IPS-18a (cell line): ENCODE results near the gene LAMA4.
A peak's percentile ranks its signal among the peaks of the same experiment; 100 is the strongest.

Experiments
- H3K27ac ChIP-seq: one replicate; pipeline ENCODE4 v1.5.1; 2013; ENCODE audit warnings: low read length
- H3K27me3 ChIP-seq: one replicate; pipeline ENCODE4 v1.6.1; 2013; ENCODE audit warnings: mild to moderate bottlenecking, low read length; ENCODE audit not compliant: control insufficient read depth, insufficient read depth
- H3K36me3 ChIP-seq: one replicate; pipeline ENCODE4 v1.6.1; 2013; ENCODE audit warnings: low read depth, low read length; ENCODE audit not compliant: control insufficient read depth
- H3K4me1 ChIP-seq: one replicate; pipeline ENCODE4 v1.6.1; 2013; ENCODE audit warnings: low read depth, low read length; ENCODE audit not compliant: control insufficient read depth
- H3K4me3 ChIP-seq: one replicate; pipeline ENCODE4 v1.5.1; 2013; ENCODE audit warnings: low read length
- H3K9ac ChIP-seq: one replicate; pipeline ENCODE4 v1.6.1; 2013; ENCODE audit warnings: mild to moderate bottlenecking, low read length, moderate library complexity
- H3K9me3 ChIP-seq: one replicate; pipeline ENCODE4 v1.6.1; 2013; ENCODE audit warnings: low read depth, low read length; ENCODE audit not compliant: control insufficient read depth

LAMA4 gene, protein sequence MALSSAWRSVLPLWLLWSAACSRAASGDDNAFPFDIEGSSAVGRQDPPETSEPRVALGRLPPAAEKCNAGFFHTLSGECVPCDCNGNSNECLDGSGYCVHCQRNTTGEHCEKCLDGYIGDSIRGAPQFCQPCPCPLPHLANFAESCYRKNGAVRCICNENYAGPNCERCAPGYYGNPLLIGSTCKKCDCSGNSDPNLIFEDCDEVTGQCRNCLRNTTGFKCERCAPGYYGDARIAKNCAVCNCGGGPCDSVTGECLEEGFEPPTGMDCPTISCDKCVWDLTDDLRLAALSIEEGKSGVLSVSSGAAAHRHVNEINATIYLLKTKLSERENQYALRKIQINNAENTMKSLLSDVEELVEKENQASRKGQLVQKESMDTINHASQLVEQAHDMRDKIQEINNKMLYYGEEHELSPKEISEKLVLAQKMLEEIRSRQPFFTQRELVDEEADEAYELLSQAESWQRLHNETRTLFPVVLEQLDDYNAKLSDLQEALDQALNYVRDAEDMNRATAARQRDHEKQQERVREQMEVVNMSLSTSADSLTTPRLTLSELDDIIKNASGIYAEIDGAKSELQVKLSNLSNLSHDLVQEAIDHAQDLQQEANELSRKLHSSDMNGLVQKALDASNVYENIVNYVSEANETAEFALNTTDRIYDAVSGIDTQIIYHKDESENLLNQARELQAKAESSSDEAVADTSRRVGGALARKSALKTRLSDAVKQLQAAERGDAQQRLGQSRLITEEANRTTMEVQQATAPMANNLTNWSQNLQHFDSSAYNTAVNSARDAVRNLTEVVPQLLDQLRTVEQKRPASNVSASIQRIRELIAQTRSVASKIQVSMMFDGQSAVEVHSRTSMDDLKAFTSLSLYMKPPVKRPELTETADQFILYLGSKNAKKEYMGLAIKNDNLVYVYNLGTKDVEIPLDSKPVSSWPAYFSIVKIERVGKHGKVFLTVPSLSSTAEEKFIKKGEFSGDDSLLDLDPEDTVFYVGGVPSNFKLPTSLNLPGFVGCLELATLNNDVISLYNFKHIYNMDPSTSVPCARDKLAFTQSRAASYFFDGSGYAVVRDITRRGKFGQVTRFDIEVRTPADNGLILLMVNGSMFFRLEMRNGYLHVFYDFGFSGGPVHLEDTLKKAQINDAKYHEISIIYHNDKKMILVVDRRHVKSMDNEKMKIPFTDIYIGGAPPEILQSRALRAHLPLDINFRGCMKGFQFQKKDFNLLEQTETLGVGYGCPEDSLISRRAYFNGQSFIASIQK (N-terminal part only)

GRCh38 chr6:112253841-112254816 lies at the start of gene LAMA4:
LAMA4 (minus strand) TSS chr6:112254567; CDS start chr6:112254150, 417 bp downstream.
- no peaks in the 10 kb centered on the region for H3K9me3 ChIP-seq
- no peak within 1 kb of the TSS for H3K27ac ChIP-seq
- H3K4me1 ChIP-seq = peaks cover 11% of the 10 kb centered on the region
- no peaks in the 10 kb centered on the region for H3K36me3 ChIP-seq
- H3K27me3 ChIP-seq = peaks cover 38% of the 10 kb centered on the region
- peak within 1 kb of the TSS; percentile 89 for H3K4me3 ChIP-seq
- H3K9ac ChIP-seq = peak within 1 kb of the TSS; percentile 58

DNA sequence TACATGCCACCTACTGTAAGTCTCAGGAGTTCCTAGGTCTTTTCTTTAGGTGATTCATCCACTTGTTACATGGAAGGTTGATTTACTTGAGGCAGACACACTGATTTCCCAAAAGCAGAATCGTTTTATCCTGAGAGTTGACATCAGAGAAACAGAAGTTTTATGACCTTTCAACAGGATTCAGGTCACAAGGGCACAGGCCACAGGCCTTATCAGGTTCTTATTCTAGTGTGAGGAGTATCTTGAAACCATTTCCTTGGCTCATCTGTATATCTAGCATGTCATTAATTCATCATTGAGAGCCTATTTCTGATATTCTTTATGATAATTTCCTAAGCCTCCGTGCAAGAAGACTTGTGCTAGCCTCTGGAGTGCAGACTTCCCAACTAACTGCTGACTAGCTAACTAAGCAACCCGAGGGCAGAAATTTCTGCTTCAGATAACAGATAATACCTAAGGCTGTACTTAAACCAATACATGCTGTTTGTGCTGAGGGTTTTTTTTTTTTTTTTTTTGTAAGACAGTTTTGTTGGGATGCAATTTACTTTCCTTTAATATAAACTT lies 47.9 kb upstream of the LAMA4 start:
- H3K9ac ChIP-seq = no peak overlapping the region
- H3K36me3 ChIP-seq = no peaks in the 10 kb centered on the region
- no peaks in the 10 kb centered on the region for H3K9me3 ChIP-seq
- H3K27ac ChIP-seq = no peak overlapping the region
- H3K4me3 ChIP-seq = no peak overlapping the region
- no peaks in the 10 kb centered on the region for H3K27me3 ChIP-seq
- no peaks in the 10 kb centered on the region for H3K4me1 ChIP-seq

- H3K27me3 ChIP-seq = no peaks in the 10 kb centered on the region
- H3K36me3 ChIP-seq = no peaks in the 10 kb centered on the region
- no peaks in the 10 kb centered on the region for H3K9me3 ChIP-seq
- H3K27ac ChIP-seq = no peak overlapping the region
- H3K9ac ChIP-seq = no peak overlapping the region
- H3K4me1 ChIP-seq = no peaks in the 10 kb centered on the region
- H3K4me3 ChIP-seq = no peak overlapping the region
Observed at GRCh38 chr6:112300896-112301295, 46.5 kb upstream of the LAMA4 start.

GRCh38 chr6:112298816-112299281 lies 44.5 kb upstream of the LAMA4 start:
- Histone ChIP-seq H3K4me3 (no peak overlapping the region), H3K27me3 (no peaks in the 10 kb centered on the region), H3K27ac (no peak overlapping the region), H3K4me1 (no peaks in the 10 kb centered on the region), H3K9ac (no peak overlapping the region), H3K36me3 (no peaks in the 10 kb centered on the region), H3K9me3 (no peaks in the 10 kb centered on the region)

- Histone ChIP-seq H3K9ac (no peak overlapping the region), H3K27ac (no peak overlapping the region), H3K27me3 (no peaks in the 10 kb centered on the region), H3K36me3 (no peaks in the 10 kb centered on the region), H3K9me3 (no peaks in the 10 kb centered on the region), H3K4me1 (no peaks in the 10 kb centered on the region), H3K4me3 (no peak overlapping the region)
Observed at GRCh38 chr6:112298021-112298745, 43.8 kb upstream of the LAMA4 start.

DNA sequence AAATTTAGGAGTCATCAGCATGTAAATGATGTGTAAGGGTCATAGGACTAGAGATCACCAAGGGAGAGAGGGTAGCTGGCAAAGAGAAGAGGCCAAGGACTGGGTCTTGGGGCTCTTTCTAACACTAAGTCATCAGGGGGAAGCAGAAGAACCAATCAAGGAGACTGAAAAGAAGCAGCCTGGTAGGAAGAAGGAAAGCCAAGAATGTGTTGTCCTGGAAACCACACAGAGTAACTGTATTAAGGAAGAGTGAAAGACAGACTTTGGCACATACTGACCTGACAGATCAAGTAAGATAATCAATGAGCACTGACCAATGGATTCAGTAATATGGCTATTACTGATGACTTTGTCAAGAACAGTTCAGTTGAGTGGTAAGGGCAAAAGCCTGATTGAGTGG lies 42.3 kb upstream of the LAMA4 start:
- Histone ChIP-seq H3K9me3 (no peaks in the 10 kb centered on the region), H3K27ac (no peak overlapping the region), H3K36me3 (no peaks in the 10 kb centered on the region), H3K4me3 (no peak overlapping the region), H3K9ac (no peak overlapping the region), H3K27me3 (no peaks in the 10 kb centered on the region), H3K4me1 (no peaks in the 10 kb centered on the region)

DNA sequence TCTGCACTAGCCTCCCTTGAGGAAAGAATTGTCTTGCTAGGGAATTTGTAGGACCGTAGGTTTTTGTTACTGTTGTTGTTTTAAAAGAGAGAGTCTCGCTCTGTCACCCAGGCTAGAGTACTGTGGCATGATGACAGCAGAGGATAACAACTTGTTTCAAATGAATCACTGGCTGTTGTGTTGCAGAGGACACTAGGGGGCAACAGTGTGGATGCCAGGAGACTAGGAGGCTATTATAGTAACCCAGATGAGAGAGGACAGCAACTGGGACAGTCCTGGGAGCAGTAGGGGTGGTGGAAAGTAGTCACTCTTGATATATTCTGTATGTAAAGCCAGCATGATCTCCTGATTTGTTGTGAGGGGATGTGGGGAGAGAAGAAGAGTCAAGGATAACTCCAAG lies 41.8 kb upstream of the LAMA4 start:
- Histone ChIP-seq H3K36me3 (no peaks in the 10 kb centered on the region), H3K9ac (no peak overlapping the region), H3K4me3 (no peak overlapping the region), H3K9me3 (no peaks in the 10 kb centered on the region), H3K4me1 (no peaks in the 10 kb centered on the region), H3K27me3 (no peaks in the 10 kb centered on the region), H3K27ac (no peak overlapping the region)

GRCh38 chr6:112291161-112291762 lies 36.9 kb upstream of the LAMA4 start:
- no peak overlapping the region for H3K9ac ChIP-seq
- H3K27ac ChIP-seq = no peak overlapping the region
- H3K4me3 ChIP-seq = no peak overlapping the region
- peaks cover 3% of the 10 kb centered on the region for H3K4me1 ChIP-seq
- H3K9me3 ChIP-seq = no peaks in the 10 kb centered on the region
- no peaks in the 10 kb centered on the region for H3K27me3 ChIP-seq
- H3K36me3 ChIP-seq = no peaks in the 10 kb centered on the region

DNA sequence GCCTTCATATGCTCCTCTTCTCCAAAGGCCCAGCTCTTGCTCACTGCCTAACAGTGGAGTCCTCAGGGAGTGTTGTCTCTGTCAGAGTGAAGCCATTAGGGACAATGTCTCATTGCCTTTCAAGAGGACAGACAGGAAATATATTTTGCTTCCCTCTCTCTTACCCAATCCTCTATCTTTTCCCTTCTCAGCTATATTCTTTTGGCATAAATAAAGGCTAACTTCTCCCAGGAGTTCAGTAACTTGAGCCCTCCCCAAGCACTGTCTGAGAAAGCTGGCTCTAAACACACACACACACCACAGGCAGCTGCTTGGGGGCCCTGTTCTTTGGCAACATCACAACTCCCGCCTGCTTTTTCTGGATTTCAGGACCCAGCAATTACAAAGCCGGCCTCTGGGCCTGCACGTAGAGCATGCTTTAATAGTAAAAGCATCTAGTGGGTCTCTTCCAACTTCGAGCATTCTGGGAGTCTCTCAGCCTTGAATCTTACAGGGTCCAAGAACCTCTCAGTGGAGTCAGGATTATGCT lies 34.7 kb upstream of the LAMA4 start:
- Histone ChIP-seq H3K9ac (no peak overlapping the region), H3K27ac (no peak overlapping the region), H3K4me1 (peaks cover 3% of the 10 kb centered on the region)

More for the DNA sequence above, 34.7 kb upstream of the LAMA4 start:
- Histone ChIP-seq H3K9me3 (no peaks in the 10 kb centered on the region), H3K4me3 (no peak overlapping the region), H3K27me3 (no peaks in the 10 kb centered on the region), H3K36me3 (no peaks in the 10 kb centered on the region)
